Measurements from ENCODE around the gene GDPD5.

DNA sequence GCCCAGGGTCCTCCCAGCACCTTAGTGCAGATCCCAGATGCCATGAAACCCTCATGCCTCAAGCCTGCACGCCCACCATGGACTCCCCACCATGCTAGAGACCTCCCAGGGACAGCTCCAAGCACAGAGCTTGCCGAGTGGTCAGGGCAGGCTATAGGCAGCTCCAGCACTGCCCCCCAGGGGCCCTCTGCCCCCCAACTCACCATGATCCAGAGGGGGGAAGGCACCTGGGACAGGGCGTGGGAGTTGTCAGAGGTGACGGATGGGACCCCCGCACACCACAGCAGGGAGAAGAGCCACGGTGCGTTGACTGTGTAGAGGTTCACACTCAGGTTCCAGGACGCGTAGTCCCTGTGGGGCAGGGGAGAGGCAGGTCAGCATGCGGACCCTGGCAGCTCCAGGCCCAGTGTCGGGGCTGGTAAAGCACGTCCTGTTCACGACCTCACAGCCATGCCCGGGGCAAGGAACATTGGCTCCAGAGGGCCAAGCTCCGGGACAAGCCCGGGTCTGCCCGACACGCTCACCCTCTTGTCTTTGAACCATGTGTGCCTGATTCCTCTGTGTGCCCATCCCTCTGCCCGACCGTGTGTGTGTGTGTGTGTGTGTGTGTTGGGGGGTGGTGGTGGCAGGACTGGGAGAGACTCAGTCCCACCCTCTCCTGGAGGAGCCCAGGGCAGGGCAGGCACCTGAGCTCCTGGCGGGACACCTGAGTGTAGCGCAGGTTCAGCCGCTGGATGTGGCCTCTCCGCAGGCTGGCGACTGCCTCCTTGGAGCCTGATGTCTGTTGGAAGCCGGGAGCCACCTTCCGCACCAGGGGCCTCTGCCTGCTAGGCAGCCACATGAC, 84.6 kb downstream of the GDPD5 start:
- TF ChIP-seq ARNTL (CRISPR knock-in tag; IDR thresholded peaks at IDR 0.05; ENCODE audit: borderline replicate concordance, low read depth) (no peak), OSR1 (CRISPR knock-in tag; IDR thresholded peaks at IDR 0.05) (no peak)
- TF ChIP-seq, protein P1, sequence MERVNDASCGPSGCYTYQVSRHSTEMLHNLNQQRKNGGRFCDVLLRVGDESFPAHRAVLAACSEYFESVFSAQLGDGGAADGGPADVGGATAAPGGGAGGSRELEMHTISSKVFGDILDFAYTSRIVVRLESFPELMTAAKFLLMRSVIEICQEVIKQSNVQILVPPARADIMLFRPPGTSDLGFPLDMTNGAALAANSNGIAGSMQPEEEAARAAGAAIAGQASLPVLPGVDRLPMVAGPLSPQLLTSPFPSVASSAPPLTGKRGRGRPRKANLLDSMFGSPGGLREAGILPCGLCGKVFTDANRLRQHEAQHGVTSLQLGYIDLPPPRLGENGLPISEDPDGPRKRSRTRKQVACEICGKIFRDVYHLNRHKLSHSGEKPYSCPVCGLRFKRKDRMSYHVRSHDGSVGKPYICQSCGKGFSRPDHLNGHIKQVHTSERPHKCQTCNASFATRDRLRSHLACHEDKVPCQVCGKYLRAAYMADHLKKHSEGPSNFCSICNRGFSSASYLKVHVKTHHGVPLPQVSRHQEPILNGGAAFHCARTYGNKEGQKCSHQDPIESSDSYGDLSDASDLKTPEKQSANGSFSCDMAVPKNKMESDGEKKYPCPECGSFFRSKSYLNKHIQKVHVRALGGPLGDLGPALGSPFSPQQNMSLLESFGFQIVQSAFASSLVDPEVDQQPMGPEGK (CRISPR knock-in tag; IDR thresholded peaks at IDR 0.05; ENCODE audit: borderline replicate concordance) = no peak
